Activated CD8-positive, alpha-beta memory T cell treated with anti-CD3 and anti-CD28 coated beads, Interleukin-2, amount 10 ng/mL, durations not matched to agents 7 days and 5 days (primary cell): ENCODE data around the gene GPC6. TPM values are rescaled to one million over a fixed set of nuclear protein-coding genes. Genes with fewer than 3 reads are reported as not detected.

Experiments used
- ATAC-seq: fragments of 150-1000 bp; cut with Tn5 transposase; one replicate; pipeline ENCODE4 v1.10.0; 2021; ENCODE audit warnings: moderate library complexity
- CTCF ChIA-PET: fragments of 350-600 bp; sonication (Branson Sonifier 250); formaldehyde crosslinking; loops from one replicate; lab custom pipeline; 2021; ENCODE audit warnings: antibody characterized with exemption; lab: Charles Lee
- DNase-seq: peaks from one replicate; pipeline ENCODE4 v3.0.0-alpha.2; 2020
- H3K27ac Mint-ChIP-seq: one replicate; pipeline ENCODE4 v1.8.0; 2021; ENCODE audit warnings: mild to moderate bottlenecking, mixed read lengths
- H3K27me3 Mint-ChIP-seq: one replicate; pipeline ENCODE4 v1.8.0; 2021; ENCODE audit warnings: mixed read lengths
- H3K36me3 Mint-ChIP-seq: one replicate; pipeline ENCODE4 v1.8.0; 2021; ENCODE audit warnings: mild to moderate bottlenecking, mixed read lengths
- H3K4me1 Mint-ChIP-seq: one replicate; pipeline ENCODE4 v1.8.0; 2021; ENCODE audit warnings: mixed read lengths
- H3K4me3 Mint-ChIP-seq: one replicate; pipeline ENCODE4 v1.8.0; 2021; ENCODE audit warnings: mild to moderate bottlenecking, moderate library complexity, mixed read lengths
- H3K9me3 Mint-ChIP-seq: one replicate; pipeline ENCODE4 v1.8.0; 2022; ENCODE audit warnings: low read depth, mixed read lengths
- total RNA-seq, 2 experiments: library from RNA; stranded (reverse); gene quantifications; one replicate each; pipeline ENCODE4 v1.2.3, GENCODE V29; 2021

GPC6 gene
- total RNA-seq, 2 experiments from 2014 or later = not detected

- CTCF ChIA-PET = no interaction called here
- Mint-ChIP-seq H3K27ac (no peak overlapping the region), H3K27me3 (no peaks in the 10 kb centered on the region), H3K36me3 (no peaks in the 10 kb centered on the region), H3K4me1 (no peaks in the 10 kb centered on the region), H3K4me3 (no peak overlapping the region), H3K9me3 (no peaks in the 10 kb centered on the region)
- DNase-seq (no peak), ATAC-seq (no peak)
Measured at GRCh38 chr13:94030415-94031119, 804.0 kb downstream of the GPC6 start.

GRCh38 chr13:94031609-94032008 is 805.0 kb downstream of the GPC6 start:
- no peaks in the 10 kb centered on the region for H3K27me3 Mint-ChIP-seq
- no peak overlapping the region for H3K4me3 Mint-ChIP-seq
- ATAC-seq (no peak), DNase-seq (no peak)
- H3K4me1 Mint-ChIP-seq = no peaks in the 10 kb centered on the region
- H3K27ac Mint-ChIP-seq = no peak overlapping the region
- no peaks in the 10 kb centered on the region for H3K9me3 Mint-ChIP-seq
- H3K36me3 Mint-ChIP-seq = no peaks in the 10 kb centered on the region
- CTCF ChIA-PET = no interaction called here

DNA sequence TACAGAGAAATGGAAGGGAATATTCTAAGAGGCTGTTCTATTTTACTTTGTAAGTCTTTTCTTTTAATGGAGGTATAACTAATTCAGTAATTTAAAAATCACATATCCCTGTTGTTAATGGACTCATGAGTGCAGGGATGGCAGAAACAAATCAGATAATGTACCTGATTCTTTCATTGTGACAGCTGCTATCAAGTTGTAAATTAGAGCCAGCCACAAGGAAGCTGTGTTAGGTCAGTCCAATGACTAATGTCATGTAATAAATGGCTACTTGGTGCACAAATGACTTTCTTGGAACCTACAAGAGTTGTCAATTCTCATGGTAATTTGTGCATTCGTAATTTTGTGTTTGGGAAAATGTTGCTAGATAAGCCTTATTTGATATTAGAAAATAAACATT is 806.5 kb downstream of the GPC6 start:
- Mint-ChIP-seq H3K27me3 (no peaks in the 10 kb centered on the region), H3K27ac (no peak overlapping the region), H3K9me3 (no peaks in the 10 kb centered on the region), H3K4me1 (no peaks in the 10 kb centered on the region), H3K4me3 (no peak overlapping the region), H3K36me3 (no peaks in the 10 kb centered on the region)
- ATAC-seq (no peak), DNase-seq (no peak)
- CTCF ChIA-PET = no interaction called here

GRCh38 chr13:94033830-94034642 is 807.4 kb downstream of the GPC6 start:
- Mint-ChIP-seq H3K4me3 (no peak overlapping the region), H3K36me3 (no peaks in the 10 kb centered on the region), H3K27me3 (no peaks in the 10 kb centered on the region), H3K9me3 (no peaks in the 10 kb centered on the region), H3K27ac (no peak overlapping the region), H3K4me1 (no peaks in the 10 kb centered on the region)
- DNase-seq = no peak
- CTCF ChIA-PET = no interaction called here
- ATAC-seq = no peak

DNA sequence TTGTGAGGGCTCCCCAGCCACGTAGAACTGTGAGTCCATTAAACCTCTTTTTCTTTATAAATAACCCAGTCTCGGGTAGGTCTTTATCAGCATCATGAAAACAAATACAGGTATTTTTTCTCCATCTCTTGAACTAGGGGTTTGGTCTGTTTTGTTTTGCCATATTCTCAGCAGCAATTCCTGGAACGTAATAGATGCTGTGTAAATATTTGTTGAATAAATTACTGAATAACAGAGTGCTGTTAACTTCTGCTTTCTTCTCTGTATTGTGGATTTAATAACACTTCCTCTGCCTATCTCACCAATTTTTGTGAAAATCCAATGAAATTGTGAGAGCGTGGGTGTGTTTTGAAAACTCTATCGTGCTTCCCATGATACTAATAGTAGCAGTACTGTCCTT is 823.4 kb downstream of the GPC6 start:
- Mint-ChIP-seq H3K4me1 (no peaks in the 10 kb centered on the region), H3K4me3 (no peak overlapping the region), H3K9me3 (no peaks in the 10 kb centered on the region), H3K27me3 (peaks cover 13% of the 10 kb centered on the region), H3K27ac (no peak overlapping the region), H3K36me3 (no peaks in the 10 kb centered on the region)
- ATAC-seq (no peak), DNase-seq (no peak)
- CTCF ChIA-PET = no interaction called here

DNA sequence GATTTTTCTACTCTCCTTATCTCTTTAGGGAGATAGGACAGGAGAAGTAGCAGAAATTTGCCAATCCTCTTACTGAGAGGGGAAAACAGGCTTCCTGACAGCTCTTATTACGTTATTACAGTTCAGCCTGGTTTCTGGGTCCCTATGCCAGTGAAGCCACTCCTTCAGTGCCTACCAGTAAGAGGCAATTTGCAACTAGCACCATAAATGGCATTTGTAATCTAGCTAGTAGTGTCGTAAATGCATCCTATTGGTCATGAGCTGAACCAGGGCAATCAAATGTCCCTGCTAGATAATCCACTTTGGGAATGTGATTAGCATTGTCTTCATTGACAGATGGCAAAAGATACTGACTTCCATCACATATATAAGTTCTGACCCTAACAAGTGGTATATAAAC is 824.1 kb downstream of the GPC6 start:
- H3K27me3 Mint-ChIP-seq = peaks cover 15% of the 10 kb centered on the region
- H3K36me3 Mint-ChIP-seq = no peaks in the 10 kb centered on the region
- H3K4me3 Mint-ChIP-seq = no peak overlapping the region
- DNase-seq (no peak), ATAC-seq (no peak)
- CTCF ChIA-PET = no interaction called here
- H3K9me3 Mint-ChIP-seq = no peaks in the 10 kb centered on the region
- no peak overlapping the region for H3K27ac Mint-ChIP-seq
- no peaks in the 10 kb centered on the region for H3K4me1 Mint-ChIP-seq

DNA sequence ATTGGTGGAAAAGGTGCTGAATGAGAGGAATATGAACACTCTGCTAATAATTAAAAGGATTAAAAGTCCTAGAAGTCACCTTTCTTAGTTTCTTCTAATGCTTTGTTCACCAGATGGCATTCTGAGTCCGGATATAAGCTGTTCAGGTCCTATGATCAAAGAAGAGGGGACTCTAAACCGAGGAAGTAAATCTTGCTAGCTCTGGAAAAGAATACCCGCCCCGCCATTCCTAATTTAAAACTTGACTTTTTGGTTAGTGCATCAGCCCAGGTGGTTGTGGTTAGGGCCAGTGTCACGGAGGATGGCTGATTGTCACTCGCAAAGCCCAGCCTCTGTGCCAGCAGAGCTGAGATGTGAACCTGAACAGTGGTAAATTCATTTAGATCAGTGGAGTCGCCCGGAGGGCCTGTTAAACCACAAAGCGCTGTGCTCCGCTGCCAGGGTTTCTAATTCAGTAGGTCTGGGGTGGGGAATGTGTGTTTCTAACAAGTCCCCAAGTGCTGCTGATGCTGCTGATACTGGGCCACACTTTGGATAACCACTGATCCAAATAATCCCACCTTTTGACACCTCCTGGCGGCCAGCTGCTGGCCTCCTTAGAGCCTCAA is 827.5 kb downstream of the GPC6 start:
- Mint-ChIP-seq H3K36me3 (no peaks in the 10 kb centered on the region), H3K27ac (no peak overlapping the region), H3K9me3 (no peaks in the 10 kb centered on the region), H3K4me1 (no peaks in the 10 kb centered on the region), H3K4me3 (no peak overlapping the region), H3K27me3 (peaks cover 12% of the 10 kb centered on the region)
- DNase-seq (no peak), ATAC-seq (no peak)
- CTCF ChIA-PET = no interaction called here

DNA sequence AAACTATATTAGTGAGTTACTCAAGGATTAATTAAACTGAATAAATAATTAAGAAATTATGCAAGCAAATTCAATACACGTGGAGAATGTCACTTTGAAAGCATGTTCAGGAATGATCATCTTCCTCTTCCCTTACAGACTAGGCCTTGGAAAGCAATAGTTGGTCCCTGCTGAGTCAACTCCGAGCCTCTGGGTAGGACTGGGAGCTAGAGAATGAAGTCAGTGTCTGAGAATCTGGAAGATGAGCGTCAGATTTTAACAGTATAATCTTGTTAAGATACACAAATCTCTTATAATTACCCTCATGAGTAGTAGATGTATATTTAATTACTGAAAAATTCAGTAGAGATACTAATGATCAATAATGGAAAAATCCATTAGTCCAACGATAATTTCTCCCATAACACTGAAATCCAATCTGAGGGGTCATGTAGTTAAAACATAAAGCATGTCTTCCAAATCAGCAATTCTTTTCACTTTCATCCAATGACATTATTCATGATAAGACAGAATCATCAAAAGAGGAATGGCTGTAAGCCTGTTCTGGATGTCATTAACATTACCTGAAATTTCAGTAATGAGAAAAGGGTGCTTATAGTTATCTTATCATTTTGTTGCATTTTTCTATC is 829.9 kb downstream of the GPC6 start:
- Mint-ChIP-seq H3K36me3 (no peaks in the 10 kb centered on the region), H3K4me3 (no peak overlapping the region), H3K9me3 (no peaks in the 10 kb centered on the region), H3K27ac (no peak overlapping the region), H3K27me3 (peaks cover 12% of the 10 kb centered on the region), H3K4me1 (no peaks in the 10 kb centered on the region)
- ATAC-seq = no peak
- DNase-seq = no peak
- CTCF ChIA-PET = no interaction called here

DNA sequence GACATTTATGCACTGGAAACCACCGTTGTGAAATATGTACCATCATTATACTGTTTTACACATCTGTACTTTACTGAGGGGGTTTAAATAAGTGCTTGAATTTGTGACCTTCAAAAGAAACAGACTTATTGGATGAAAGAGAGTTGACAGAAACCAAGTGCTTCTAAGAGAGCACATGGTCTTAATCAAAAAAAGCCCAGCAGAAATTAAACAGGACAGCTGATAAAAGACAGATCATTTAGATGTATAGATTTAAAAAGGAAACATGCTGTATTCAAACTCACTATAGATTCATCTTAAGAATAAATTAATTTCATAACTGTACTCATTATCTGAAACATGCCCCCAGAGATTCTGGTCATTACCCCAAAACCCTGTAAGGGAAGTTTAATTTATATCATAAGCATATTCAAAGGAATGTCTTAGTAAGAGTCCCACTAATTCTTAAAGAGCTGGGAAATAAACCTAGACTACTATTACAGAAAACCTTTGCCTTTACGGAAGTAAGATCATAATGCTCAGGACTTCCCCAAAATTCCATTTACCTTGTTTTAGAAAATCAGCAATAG is 831.1 kb downstream of the GPC6 start:
- H3K4me1 Mint-ChIP-seq = no peaks in the 10 kb centered on the region
- CTCF ChIA-PET = no interaction called here
- DNase-seq = no peak
- no peaks in the 10 kb centered on the region for H3K9me3 Mint-ChIP-seq
- H3K27ac Mint-ChIP-seq = no peak overlapping the region
- ATAC-seq = no peak
- H3K4me3 Mint-ChIP-seq = no peak overlapping the region
- H3K36me3 Mint-ChIP-seq = no peaks in the 10 kb centered on the region
- H3K27me3 Mint-ChIP-seq = peaks cover 12% of the 10 kb centered on the region

DNA sequence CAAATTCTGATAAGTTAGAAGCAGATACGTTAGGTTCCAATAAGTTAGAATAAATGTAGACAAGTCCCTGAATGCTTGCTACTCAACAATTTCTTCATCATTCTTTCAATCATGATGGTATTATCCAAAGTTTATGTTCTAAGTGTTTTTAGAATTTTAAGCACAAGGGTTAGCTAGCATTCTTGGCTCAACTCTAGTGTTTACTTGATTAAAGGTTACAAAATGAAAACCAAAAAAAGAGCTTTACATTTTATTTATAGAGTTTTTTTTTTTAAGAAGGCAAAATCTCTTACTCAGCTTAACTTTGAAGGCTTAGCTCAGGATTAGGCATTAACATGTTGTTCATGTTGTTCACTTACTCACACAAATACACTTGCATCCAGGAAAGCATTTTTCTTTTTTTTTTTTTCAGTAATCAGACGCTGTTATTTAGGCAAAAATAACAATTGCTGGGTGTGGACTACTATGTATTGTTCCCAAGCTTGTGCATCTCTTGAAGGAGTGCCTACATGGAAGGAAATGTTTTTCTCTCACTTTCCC is 832.3 kb downstream of the GPC6 start:
- no peaks in the 10 kb centered on the region for H3K4me1 Mint-ChIP-seq
- ATAC-seq = no peak
- CTCF ChIA-PET = interaction anchor here (0.6 kb wide), 1 partner anchor 1287 kb away, joined by 3 read pairs; no protein-coding TSS in a partner anchor
- DNase-seq = no peak
- peaks cover 9% of the 10 kb centered on the region for H3K27me3 Mint-ChIP-seq
- no peaks in the 10 kb centered on the region for H3K9me3 Mint-ChIP-seq
- no peak overlapping the region for H3K4me3 Mint-ChIP-seq
- H3K36me3 Mint-ChIP-seq = no peaks in the 10 kb centered on the region
- no peak overlapping the region for H3K27ac Mint-ChIP-seq

- no peaks in the 10 kb centered on the region for H3K27me3 Mint-ChIP-seq
- no peak overlapping the region for H3K4me3 Mint-ChIP-seq
- ATAC-seq (no peak), DNase-seq (no peak)
- no peaks in the 10 kb centered on the region for H3K9me3 Mint-ChIP-seq
- H3K27ac Mint-ChIP-seq = no peak overlapping the region
- H3K4me1 Mint-ChIP-seq = no peaks in the 10 kb centered on the region
- CTCF ChIA-PET = no interaction called here
- H3K36me3 Mint-ChIP-seq = no peaks in the 10 kb centered on the region
Measured at GRCh38 chr13:94061301-94061700, 834.7 kb downstream of the GPC6 start.

DNA sequence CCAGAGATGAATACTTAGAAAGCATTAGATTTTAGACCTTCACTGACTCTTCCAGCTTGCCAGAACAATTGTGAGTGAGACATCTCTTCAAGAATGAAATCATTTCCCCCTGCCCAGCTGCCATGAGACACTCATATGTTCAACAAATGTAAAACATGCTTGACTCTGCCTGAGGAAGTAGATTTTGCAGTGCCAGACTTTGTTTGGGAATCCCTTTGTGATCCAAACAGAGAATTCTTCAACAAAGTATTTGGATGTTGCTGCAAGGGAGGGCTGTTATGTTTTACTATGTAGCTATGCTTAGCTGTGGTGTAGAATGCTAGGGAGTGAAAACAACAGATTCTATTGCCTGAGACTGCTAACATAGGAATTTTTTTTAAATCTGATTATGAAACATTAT is 836.5 kb downstream of the GPC6 start:
- ATAC-seq = no peak
- DNase-seq = no peak
- CTCF ChIA-PET = no interaction called here
- H3K4me3 Mint-ChIP-seq = no peak overlapping the region
- no peaks in the 10 kb centered on the region for H3K4me1 Mint-ChIP-seq
- no peaks in the 10 kb centered on the region for H3K36me3 Mint-ChIP-seq
- no peak overlapping the region for H3K27ac Mint-ChIP-seq
- no peaks in the 10 kb centered on the region for H3K27me3 Mint-ChIP-seq
- no peaks in the 10 kb centered on the region for H3K9me3 Mint-ChIP-seq

- H3K4me1 Mint-ChIP-seq = no peaks in the 10 kb centered on the region
- no peaks in the 10 kb centered on the region for H3K27me3 Mint-ChIP-seq
- H3K36me3 Mint-ChIP-seq = no peaks in the 10 kb centered on the region
- H3K9me3 Mint-ChIP-seq = no peaks in the 10 kb centered on the region
- no peak overlapping the region for H3K4me3 Mint-ChIP-seq
- ATAC-seq = no peak
- DNase-seq = no peak
- H3K27ac Mint-ChIP-seq = no peak overlapping the region
- CTCF ChIA-PET = no interaction called here
Measured at GRCh38 chr13:94063848-94064247, 837.2 kb downstream of the GPC6 start.
